LNCaP clone FGC (cell line): ENCODE results near the gene NDUFV2.

Experiments used
- DNase-seq: peaks from one replicate; pipeline ENCODE4 v3.0.0-alpha.2; 2011; ENCODE audit warnings: low read depth
- H3K4me3 ChIP-seq: 2 replicates; pipeline ENCODE4 v1.5.1; 2011; ENCODE audit warnings: mild to moderate bottlenecking, low read depth, low read length, control low read depth
- CTCF ChIP-seq: IDR thresholded peaks from 2 replicates; pipeline ENCODE4 v1.5.1; 2012; ENCODE audit warnings: mild to moderate bottlenecking; ENCODE audit not compliant: control insufficient read depth, insufficient read depth; ENCODE audit errors: extremely low read depth

The NDUFV2 gene

GRCh38 chr18:9103376-9103873 lies 926 bp downstream of the NDUFV2 start:
- TF ChIP-seq CTCF, result peak; percentile 36; the same call in 1 of the 2 replicates
- no peak for DNase-seq
- H3K4me3 ChIP-seq, result peak overlapping the region; percentile 82

GRCh38 chr18:9104244-9104901 lies 1.9 kb downstream of the NDUFV2 start:
- TF ChIP-seq CTCF, result no peak
- peak; percentile 45 for DNase-seq
- H3K4me3 ChIP-seq, result peak overlapping the region; percentile 82

GRCh38 chr18:9105420-9105819 lies 2.9 kb downstream of the NDUFV2 start:
- peak overlapping the region; percentile 82 for H3K4me3 ChIP-seq
- DNase-seq, result no peak
- no peak for TF ChIP-seq CTCF

GRCh38 chr18:9106094-9106493 lies 3.6 kb downstream of the NDUFV2 start:
- DNase-seq, result no peak
- no peak for TF ChIP-seq CTCF
- H3K4me3 ChIP-seq, result peak overlapping the region; percentile 82

- no peak for DNase-seq
- no peak for TF ChIP-seq CTCF
- H3K4me3 ChIP-seq, result no peak overlapping the region
Measured at GRCh38 chr18:9106800-9107584, 4.5 kb downstream of the NDUFV2 start.

- no peak for DNase-seq
- no peak overlapping the region for H3K4me3 ChIP-seq
- TF ChIP-seq CTCF, result no peak
Measured at GRCh38 chr18:9108911-9109310, 6.4 kb downstream of the NDUFV2 start.
